DMS153 treated with DMSO at 0.1 percent for 48 hours (cell line): ENCODE results near the gene ARPC5L.

Experiments
- DNase-seq: peaks from one replicate; lab custom pipeline; 2025; ENCODE audit not compliant: unreplicated experiment; lab: John Stamatoyannopoulos, UW

The ARPC5L gene

DNA sequence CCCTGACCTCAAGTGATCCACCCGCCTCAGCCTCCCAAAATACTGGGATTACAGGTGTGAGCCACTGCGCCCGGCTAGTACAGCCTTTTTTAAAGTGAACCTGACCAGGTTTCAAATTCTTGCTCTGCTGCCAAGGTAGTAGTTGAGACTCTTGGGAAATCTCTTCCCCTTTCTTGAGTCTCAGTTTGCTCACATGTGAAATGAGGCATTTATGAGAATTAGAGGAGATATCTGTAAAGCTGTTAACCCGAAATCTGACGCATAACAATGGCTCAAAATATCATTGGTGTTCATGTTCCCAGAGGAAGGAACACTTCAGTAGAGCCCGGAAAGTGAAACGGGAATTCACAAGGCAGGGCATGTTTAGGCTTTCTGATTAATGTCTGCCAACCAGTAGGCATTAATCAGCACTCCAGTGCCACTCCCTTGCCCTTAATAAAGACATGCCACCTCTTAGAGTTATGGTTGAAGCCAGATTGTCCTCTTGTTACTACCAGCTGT lies 1.5 kb downstream of the ARPC5L start:
- no peak for DNase-seq

DNA sequence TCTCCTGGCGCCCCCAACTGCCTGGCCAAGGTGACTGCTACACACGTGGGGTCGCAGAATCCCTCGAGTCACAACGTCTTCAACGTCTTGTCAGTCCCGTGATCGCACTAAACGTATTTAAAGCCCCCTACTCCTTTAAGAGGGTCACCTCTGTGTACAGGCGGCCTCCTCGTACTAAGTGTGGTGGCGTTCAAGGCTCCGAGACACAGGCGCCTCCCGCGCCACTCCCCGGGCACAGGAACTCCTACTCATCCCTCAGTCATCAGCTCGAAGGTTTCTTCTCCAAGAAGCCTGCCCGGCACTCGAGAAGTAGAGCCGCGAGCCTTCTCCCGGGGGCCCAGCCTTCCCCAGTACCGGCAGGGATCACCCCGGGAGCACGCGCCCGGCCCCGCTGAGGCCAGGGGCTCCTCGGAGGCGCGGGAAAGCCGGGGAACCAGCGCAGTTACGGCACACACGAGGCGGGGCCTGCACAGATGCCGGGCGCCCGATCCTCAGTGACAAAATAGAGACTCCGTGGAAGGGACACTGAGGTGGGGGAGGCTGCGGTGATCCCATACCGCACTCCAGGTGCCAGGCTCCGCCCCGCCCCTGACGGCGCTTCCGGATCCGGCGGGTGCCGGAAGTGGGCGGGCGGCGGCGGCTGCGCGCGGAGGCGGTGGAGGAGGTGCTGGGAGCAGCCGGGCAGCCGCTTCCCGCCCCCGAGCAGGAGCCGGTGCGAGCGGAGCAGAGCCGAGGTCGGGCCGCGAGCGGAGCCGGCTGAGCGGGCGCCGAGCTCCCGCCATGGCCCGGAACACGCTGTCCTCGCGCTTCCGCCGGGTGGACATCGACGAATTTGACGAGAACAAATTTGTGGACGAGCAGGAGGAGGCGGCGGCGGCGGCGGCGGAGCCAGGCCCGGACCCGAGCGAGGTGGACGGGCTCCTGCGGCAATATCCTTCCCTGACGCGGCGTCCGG lies 6.9 kb downstream of the ARPC5L start:
- DNase-seq, result peak; percentile 32

DNA sequence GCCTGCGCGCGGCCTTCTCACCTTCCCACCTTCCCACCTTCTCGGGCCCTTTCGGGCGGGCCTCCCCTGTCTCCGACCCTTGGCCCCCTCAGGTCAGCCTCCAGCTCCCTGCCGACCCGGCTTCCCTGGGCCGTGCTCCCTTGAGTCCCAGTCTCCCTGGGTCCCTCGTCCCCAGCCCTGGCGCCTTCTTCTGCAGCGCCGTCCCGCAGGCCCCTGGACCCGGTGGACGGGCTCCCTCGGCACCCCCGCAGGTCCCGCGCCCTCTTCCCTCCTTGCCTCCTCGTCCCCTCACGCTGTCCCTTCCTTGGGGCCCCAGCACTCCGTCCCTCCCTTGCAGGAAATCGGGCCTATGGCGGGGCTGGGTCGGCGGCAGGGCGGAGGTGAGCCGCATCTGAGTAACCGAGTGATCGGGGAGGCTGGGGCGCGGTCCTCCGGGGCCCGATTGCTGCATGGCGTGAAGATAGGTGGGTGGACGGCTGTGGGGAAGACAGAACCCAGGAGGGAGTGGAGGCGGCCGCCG lies 7.6 kb downstream of the ARPC5L start:
- DNase-seq, result no peak

DNA sequence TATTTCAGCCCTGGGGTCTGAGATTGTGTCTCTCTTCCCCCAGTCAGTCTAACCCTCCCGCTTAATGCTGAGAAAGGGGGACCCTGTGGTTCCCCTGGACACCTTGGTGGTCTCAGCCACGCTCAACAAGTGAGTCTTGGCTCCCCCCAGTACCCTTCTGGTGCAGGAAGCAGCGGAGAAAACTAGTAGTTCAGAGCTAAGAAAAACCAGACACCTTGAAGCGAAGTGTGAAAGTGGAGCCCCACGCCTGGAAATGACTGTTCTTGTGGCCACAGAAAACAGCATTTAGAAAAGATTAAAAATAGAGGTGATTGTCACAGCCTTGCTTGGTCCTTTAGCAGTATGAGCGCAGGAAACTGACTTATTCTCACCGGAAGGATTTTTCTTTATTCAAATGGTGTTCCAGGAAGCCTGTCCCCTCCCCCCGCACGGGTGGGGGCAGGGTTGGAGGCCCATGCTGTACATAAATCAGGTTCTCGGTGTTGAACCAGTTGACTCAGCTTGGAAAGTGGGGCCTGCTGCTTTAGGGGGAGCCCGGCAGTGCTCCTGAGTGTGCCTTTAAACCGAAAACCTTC lies 8.1 kb downstream of the ARPC5L start:
- no peak for DNase-seq

DNA sequence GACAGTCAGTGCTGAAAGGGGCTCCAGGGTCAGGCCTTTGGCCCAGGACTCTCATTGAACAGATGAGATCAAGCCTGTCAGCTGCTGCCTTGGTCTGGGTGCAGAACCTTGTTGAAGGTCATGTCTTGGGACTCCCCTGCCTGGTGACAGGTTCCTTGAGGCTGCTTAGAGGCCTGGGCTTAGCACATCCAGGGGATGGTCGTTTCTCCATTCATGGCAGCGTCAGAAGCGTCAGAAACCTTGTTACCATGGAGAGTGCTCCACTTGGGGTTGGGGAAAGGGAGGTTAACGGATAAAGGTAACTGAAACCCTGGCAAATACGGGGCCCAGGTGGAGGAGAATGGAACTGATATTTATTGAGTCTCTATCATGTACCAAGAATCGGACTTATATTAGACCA lies 8.8 kb downstream of the ARPC5L start:
- DNase-seq, result no peak

DNA sequence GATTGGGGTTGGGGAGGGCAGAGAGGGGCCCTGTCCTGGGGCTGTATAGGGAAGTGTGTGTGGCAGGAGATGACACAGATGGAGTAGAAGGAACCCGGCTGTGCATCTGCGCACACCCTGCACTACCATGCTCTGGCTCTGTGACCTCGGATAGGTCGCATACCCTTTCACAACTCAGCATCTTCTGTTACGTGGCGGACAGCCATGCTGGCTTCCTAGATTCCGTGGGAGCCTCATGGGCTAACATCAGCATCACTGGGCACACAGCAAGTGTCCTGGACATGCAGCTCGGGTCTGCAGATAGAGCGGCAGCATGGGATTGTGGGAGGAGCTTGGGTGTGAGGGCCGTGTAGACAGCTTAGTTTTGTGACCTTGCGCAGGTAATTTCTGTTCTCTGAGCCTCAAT lies 9.2 kb downstream of the ARPC5L start:
- DNase-seq, result no peak

DNA sequence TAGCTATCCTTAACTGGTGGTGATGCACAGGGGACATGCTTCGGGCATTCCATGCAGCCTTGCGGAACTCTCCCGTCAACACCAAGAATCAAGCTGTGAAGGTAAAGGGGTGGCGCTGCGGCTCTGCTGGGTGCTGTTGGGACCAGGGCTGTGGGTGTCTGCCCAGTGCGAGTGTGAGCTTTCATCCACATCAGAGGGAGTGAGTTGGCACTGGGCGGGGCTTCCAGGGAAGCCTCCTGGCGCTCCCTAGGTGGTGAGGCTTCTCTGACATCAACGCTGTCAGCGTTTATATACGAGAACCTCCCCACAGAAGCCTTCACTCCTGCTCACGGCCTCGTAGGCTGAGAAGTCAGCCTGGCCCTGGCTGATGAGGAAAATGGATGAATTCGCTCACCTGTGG lies 11.7 kb downstream of the ARPC5L start:
- DNase-seq, result no peak

DNA sequence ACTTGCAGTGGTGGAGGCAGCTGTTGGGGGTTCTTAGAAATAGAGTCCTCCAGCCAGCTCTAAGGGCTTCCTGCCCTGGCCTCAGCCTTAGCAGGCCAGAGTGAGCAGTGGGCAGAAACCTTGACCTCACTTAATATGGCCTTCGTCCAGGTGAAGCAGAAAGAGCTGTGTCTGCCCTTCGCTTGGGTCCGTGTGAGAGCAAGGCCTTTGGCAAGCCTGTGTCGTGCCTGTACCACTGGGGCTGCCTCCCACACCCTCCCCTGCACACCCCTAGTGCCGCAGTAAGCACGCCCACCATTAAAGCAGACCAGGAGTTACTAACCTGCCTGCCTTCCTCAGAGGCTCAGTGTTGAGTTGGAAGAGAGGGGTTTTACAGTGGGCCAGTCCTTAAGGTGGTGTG lies 13.6 kb downstream of the ARPC5L start:
- DNase-seq, result no peak

DNA sequence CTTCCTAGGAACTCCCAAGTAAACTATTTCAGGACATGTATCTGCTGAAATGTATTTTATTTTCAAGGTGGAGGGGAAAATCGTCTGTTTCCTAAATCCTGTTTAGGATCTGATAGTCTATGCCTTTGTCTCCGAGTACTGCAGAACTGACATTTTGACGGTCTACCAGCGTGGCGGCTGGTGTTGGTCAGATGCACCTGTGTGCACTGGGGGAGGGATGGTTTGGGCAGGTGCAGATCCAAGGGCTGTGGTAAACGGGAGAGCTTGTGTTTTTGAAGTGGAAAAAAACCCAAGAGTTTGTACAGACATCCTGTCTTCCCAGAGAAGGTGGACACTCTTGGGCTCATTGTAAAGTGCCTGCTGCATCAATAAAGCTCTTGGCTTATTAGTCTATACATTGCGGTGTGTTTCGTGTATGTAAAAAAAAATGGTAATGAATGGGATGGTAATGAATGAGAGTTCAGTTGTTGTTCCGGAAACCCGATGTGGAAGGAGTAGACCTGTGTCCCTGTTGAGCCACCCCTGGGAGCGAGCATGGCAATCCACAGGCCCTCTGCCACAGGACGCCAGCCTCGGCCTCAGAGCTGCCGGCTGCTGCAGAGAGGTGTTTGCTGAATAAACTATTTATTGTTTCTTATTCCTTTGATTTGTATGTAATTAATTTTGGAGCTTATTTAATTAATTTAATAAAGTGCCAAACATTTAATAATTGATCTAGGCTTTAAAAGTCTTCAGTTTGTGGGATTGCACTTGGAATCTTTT lies 15.3 kb downstream of the ARPC5L start:
- DNase-seq, result no peak

DNA sequence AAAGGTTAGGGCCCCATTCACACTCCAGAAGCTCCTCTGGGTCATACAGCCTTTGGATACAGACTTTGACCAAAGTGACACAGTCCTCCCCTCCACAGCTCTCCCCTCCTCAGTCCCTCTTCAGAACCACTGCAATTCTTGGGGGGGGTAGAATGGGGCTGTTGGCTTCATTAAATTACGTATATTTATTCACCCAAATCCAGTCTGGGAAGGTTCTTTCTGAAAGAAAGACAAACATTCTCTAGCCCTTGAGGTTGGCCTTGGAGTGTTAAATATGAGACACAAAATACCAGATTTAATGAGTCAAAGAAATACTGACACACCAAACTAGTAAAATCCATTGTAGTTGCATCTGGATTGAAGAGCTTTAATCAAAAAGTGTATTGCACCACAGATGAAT lies 16.1 kb downstream of the ARPC5L start:
- DNase-seq, result no peak

DNA sequence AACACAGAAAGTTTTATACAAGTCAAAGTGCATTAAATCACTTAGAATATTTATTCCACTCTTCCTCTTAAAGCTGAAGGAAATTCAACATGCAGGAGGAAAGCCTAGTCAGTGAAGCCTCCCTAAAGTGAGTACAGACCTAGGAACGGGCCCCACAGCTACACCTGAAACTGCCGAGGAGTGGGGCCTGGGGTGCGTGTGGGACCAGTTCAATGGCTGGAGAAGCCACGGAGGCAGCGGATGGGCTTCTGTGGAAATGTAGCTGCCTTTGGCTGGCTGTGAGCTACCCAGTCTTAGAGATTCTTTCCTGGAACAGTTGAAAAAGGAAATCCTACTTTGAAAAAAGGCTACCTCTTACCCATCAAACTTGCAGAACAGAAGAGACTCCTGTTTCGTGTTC lies 16.6 kb downstream of the ARPC5L start:
- DNase-seq, result no peak

DNA sequence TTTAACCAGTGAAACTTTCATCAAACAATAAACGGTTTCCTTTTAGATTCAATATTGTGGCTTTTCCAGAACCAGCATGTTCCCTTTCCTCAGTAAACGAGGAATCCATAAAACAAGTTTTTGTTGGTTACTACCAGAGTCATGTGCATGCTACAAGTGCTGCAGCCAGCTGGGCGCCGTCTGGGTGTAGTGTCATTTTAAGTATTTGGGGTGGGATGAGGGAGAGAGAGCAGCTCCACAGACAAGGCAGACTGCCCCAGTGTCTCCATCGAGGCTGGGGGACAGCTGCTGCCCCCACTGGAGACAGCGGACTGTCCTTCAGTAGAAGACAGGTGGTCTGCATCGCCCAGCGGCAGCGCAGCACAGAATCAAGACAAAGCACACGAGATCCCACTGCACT lies 17.3 kb downstream of the ARPC5L start:
- no peak for DNase-seq

DNA sequence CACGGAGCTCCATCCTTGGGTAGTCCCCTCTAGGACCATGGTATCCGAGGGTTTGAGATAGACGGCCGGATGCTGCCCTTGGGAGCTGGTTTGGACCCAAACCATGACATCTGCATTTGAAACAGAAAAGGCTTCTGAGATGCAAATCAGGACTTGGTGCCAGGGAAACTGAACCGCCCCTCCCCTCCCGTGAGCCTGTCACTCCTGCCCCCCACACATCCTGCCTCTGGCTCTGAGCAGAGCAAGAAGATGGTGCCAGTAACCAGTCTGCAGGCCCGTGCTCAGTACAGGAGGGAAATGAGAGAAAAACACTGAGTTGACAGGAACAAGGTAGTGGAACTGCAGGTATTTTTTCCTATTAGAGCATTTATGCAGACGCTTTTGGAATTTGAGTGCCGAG lies 18.6 kb downstream of the ARPC5L start:
- DNase-seq, result no peak

DNA sequence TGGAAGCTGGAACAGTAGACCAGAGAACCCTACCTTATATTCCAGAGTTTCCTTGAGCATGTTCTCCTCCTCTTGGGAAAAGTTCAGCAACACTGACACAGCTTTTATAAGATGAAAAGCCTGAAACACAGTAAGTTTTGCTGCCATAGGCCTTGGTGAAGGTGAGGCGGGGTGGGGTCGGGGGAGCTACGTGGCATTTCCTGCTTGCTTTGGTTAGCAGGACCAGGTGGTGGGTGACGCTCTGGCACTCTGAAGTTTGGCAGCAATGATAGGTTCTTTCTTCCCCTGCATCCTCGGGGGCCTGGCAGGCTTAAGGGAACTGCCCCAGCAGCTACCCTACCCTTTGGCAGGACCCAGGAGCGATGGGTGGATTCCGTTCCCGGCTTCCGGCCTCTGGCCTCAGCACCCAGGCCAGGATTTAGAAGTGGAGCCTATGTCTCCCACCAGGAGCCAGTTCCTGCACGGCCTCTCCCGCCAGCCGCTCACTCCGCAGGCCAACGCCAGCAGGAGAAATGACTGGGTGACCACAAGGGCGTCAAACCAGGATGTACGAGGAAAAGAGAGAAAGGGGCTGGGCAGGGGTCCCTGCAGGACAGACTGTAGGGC lies 19.3 kb downstream of the ARPC5L start:
- DNase-seq, result no peak

DNA sequence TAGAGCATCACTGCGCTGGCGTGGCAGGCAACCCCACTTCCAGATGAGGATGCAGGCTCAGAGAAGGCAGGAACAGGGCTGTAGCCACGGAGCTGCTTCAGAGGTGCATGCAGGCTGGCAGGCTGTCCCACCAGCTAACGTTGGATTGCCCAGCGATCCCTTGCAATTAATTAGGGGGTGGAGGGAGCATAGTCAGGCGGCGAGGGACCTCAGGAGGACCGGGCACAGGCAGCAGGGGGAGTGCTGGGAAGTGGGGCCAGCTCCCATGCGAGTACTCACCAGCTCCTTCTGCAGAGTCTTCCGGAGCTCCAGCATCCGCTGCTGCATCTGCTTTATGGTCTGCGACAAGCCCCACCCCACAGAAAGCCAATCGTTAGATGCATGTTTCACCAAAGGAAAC lies 20.3 kb downstream of the ARPC5L start:
- no peak for DNase-seq

DNA sequence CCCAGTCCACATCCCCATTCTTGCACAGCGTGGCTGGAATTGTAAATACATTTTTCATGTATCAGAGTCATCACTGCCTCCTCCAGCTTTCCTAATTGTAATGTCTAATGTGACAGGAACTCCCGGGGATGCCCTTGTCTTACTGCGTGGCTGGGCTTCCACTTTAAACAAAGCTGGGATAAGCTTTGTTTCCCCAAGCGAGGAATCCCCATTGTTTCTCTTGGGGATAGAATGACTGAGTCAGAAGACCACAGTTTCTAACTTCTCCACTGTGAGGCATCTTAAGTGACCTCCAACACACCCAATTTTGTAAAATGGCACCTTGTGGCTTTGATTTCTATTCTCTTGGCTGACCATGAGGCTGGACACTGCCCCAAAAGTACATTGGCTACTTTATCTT lies 22.4 kb downstream of the ARPC5L start:
- DNase-seq, result no peak

DNA sequence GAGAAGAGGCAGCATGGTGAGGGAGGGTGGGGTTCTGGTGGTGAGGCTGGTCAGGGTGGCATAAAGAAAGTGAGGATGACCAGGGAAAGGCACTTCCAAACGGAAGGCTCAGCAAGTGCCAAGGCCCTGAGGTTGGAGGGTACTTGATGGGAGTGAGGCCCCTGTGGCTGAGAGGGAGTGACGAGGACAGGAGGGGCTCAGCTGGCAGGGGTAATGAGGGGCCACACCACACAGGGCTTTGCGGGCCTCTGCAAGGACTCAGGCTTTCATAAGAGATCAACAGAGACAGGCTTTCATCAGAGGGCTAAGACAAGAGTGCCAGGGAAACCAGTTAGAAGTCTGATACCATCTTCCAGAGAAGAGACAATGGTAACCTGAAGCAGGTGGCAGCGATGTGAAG lies 23.6 kb downstream of the ARPC5L start:
- DNase-seq, result no peak

DNA sequence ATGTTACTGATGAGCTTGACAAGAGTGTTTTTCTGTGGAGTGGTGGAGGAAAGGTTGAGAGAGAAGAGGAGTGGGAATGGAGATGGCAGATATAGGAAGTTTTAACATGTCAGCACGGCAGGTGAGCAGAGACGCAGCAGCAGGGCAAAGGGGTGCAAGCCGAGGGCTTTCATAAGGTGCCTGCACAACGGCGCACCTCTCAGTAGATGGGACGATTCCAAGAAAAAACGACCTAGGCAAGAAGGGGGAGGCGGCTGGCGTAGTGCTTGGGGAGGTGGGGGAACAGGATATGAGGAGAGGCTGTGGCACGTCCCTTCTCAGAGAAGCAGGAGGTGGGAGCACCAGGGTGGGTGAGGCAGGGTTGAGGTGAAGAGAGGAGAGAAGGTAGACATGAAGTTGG lies 24.5 kb downstream of the ARPC5L start:
- DNase-seq, result no peak

DNA sequence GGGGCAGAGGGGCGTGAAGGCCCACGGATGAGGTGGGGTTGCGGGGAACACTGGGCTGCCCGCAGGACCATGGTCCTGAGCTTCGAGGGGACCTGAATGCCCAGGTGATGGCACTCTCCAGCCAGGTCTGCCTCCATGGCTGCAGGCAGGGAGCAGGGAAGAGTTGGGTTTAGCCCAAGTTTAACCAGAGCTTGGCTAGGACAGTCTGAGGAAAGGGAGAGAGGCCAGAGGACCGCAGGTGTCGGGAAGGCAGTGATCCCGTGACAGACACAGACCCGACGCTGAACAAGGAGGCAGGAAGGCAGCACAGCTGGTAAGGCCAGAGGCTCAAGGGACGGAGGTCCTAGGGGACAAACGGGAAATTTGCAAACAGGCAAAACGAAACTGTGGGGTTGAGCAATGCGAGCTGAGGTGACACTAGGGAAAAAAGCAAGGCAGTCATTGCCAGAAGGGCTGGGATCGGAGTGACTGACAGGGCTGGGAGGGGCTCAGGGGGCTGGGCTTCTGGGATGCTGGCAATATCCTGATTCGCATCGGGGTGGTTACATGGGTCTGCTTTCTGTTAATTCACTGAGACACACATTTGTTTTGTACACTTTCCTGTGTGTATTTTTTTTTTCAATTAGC lies 25.0 kb downstream of the ARPC5L start:
- no peak for DNase-seq

DNA sequence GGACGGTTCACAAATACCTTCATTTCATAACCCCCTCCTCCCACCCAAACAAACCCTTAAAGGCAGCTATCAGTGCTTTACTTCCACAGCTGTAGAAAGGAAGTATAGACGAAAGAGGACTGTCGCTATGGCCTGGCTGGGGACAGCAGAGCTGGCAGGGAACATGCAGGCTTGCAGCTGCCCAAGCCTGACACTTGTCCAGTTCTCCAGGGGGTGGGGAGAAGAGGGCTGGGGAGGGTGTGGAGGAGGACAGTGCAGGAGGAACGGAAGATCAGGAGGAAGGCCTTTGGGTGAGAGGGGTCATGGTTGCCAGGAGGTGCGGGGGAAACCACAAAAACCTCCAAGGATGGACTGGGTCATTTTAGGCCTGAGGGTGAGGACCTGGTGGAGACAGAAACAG lies 25.9 kb downstream of the ARPC5L start:
- DNase-seq, result no peak

DNA sequence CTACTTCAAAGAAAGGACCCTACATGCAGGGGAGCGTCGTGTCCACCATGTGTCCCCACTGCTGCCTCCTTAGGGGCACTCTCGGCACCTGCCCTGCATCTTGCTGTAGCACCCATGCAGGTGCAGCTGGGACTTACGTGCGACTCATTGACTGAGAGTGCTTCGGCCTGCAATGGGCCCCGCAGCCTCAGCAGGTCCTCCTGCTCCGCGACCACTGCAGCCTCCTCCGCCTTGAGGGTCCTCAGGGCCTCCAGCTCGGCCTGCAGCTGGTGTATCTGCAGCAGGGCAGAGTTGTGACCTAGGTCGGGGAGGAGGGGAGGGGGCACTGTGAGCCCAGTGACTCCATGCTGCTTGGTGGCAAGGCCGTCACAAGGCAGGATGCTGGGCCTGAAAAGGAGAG lies 27.1 kb downstream of the ARPC5L start:
- no peak for DNase-seq
